IPS DF 6.9 (cell line): Measurements from ENCODE around the gene CUX1.

Experiments
- DNase-seq: peaks from one replicate; pipeline ENCODE4 v3.0.0-alpha.2; 2013; ENCODE audit warnings: low read depth, low spot score
- H3K27ac ChIP-seq: one replicate; pipeline ENCODE4 v1.5.1; 2013; ENCODE audit warnings: low read length, control low read depth
- H3K27me3 ChIP-seq: 2 replicates; pipeline ENCODE4 v1.6.1; 2013; ENCODE audit warnings: mild to moderate bottlenecking, low read length; ENCODE audit not compliant: control insufficient read depth, insufficient read depth
- H3K36me3 ChIP-seq: 2 replicates; pipeline ENCODE4 v1.6.1; 2013; ENCODE audit warnings: low read length; ENCODE audit not compliant: control insufficient read depth, insufficient read depth
- H3K4me1 ChIP-seq: 2 replicates; pipeline ENCODE4 v1.6.1; 2013; ENCODE audit warnings: low read length; ENCODE audit not compliant: control insufficient read depth, insufficient read depth
- H3K4me3 ChIP-seq: 2 replicates; pipeline ENCODE4 v1.5.1; 2013; ENCODE audit warnings: mild to moderate bottlenecking, low read length
- H3K9me3 ChIP-seq: 2 replicates; pipeline ENCODE4 v1.6.1; 2013; ENCODE audit warnings: low read length, inconsistent platforms; ENCODE audit not compliant: control insufficient read depth, insufficient read depth
- WGBS: extraction: QIAGEN DNeasy Blood & Tissue Kit; methylation state at CpG from one replicate; pipeline ENCODE4 v1.1.7; 2013; ENCODE audit warnings: mixed read lengths, missing lambda C conversion rate; ENCODE audit not compliant: insufficient read length, insufficient coverage; 5-methylcytosine and 5-hydroxymethylcytosine counted together

The CUX1 gene

DNA sequence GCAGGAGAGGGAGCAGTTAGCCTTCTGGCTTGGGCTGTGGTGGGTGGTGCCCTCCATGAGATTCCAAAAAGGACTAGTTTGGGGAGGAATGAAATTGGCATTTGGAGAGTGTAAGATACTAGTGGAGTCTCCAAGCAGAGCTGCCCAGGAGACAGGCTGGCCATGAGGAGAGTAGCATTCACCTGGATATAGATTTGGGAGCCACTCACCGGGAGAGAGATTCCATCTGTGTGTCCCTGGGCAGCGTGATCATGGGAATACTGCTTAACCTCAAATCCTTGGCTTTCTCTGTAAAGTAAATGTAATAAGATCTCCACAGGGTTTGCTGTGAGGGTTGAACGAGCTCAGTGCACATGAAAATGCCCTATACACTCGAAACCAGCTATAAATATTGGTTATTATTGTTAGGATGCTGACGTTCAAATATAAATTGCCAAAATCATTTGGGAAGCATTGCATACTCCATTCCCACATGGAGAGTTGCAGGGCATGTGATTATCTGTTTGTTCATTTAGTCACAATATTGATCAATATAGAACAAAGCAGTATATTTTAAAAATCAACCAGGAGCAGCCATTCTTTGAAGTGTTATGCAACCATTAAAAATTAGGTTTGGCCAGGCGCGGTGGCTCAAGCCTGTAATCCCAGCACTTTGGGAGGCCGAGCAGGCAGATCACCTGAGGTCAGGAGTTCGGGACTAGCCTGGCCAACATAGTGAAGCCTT is 143.7 kb downstream of the CUX1 start:
- Histone ChIP-seq H3K4me3 (no peak overlapping the region), H3K36me3 (no peaks in the 10 kb centered on the region), H3K27ac (no peak overlapping the region), H3K4me1 (peaks cover 3% of the 10 kb centered on the region), H3K9me3 (no peaks in the 10 kb centered on the region), H3K27me3 (no peaks in the 10 kb centered on the region)
- no peak for DNase-seq
- no CpG with 5 or more reads among the region's 9 CpGs for WGBS

DNA sequence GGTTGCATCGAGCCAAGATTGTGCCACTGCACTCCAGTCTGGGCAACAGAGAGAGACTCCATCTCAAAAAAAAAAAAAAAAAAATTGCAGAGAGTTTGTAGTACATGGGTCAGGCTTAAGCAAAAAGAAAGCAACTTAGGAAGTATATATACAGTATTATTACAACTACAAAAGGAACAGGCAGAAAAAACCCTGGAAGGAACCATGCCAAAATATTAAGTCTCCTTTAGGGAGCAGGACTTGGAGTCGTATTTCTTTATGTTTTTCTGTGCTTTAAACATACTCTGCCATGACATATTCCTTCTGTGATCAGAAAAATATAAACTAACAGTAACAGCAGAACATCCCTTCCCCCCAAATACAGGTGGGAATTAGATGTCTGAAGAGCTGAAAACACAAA is 144.4 kb downstream of the CUX1 start:
- Histone ChIP-seq H3K4me1 (peaks cover 3% of the 10 kb centered on the region), H3K27me3 (no peaks in the 10 kb centered on the region), H3K4me3 (no peak overlapping the region), H3K36me3 (no peaks in the 10 kb centered on the region), H3K9me3 (no peaks in the 10 kb centered on the region), H3K27ac (no peak overlapping the region)
- WGBS = no CpG with 5 or more reads among the region's 2 CpGs
- DNase-seq = no peak

DNA sequence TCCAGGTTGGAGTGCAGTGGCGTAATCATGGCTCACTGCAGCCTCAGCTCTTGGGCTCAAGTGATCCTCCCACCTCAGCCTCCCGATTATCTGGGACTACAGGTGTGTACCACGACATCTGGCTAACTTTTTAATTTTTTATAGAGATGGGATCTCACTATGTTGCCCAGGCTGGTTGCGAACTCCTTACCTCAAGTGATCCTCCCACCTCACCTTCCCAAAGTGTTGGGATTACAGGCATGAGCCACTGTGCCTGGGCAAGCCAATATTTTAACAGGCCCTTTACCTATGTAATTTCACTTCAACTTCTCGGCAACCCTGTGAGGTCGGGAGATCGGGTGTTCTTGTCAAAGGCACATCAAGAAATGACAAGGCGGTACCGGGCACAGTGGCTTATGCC is 146.3 kb downstream of the CUX1 start:
- Histone ChIP-seq H3K27ac (no peak overlapping the region), H3K4me3 (no peak overlapping the region), H3K9me3 (no peaks in the 10 kb centered on the region), H3K36me3 (no peaks in the 10 kb centered on the region), H3K4me1 (peaks cover 1% of the 10 kb centered on the region), H3K27me3 (no peaks in the 10 kb centered on the region)
- WGBS = no CpG with 5 or more reads among the region's 9 CpGs
- DNase-seq = no peak

DNA sequence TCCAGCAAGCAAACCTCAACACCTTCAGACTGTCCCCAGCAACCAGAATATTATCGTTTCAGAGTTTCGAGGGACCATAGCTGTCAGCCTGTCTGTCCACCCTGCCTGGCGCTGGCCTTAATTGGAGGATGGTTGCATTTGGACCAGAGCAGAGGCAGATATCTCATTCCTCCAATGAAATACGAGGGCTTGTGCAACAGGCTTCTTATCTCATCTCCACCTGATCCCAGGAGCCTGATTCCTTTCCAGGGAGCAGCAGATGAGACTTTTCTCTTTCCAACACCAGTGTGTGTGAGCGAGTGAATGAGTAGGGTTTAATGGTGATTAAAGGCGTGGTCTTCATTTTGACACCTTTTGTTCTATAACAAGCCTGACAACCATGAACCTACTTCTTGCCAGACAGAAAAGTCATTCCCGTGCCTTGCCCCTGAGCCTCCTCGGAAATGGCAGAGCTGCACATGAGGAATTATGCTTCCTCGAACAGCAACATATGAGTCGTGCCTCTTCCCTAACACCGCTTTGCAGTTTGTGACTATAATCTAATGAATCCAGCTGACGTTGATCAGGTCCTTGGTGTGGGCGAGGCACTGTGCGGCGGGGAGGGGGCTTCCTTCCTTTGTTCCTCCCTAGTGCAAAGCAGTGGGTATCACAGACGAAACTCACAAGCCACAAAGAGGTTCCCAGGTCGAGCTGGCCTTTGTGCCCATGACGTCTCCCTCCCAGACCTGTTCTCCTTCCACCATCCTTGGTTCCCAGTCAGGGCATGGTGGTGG is 147.4 kb downstream of the CUX1 start:
- no peak for DNase-seq
- WGBS = no CpG with 5 or more reads among the region's 18 CpGs
- Histone ChIP-seq H3K36me3 (no peaks in the 10 kb centered on the region), H3K27ac (no peak overlapping the region), H3K4me3 (no peak overlapping the region), H3K4me1 (peaks cover 1% of the 10 kb centered on the region), H3K9me3 (no peaks in the 10 kb centered on the region), H3K27me3 (no peaks in the 10 kb centered on the region)

DNA sequence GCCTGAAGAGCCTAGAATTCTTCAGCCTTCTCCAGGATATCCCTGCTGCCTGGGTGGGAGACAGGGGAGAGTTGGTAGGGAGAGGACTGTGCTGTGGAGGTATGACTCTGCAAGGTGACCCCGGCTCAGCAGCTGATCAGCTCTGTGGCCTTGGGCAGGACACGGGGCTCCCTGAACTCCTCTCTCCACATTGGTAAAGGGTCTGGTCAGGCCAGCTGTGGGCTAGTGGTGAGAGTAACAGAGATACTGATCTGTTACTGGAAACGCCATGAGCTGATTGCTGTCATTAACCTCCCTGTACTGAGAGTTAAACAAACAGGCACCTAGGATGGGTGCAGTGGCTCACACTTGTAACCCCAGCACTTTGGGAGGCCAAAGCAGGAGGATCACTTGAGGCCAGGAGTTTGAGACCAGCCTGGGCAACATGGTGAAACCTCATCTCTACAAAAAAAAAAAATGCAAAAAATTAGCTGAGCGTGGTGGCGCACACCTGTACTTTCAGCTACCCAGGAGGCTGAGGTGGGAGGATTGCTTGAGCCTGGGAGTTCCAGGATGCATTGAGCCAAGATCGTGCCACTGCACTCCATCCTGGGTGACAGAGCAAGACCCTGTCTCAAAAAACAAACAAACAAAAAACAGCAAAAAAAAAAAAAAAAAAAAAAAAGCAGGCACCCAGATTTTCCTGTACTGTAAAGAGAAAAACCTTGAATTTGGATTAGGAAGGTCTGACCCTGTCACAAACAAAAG is 151.5 kb downstream of the CUX1 start:
- Histone ChIP-seq H3K27ac (no peak overlapping the region), H3K9me3 (no peaks in the 10 kb centered on the region), H3K27me3 (no peaks in the 10 kb centered on the region), H3K4me3 (no peak overlapping the region), H3K36me3 (no peaks in the 10 kb centered on the region), H3K4me1 (peaks cover 1% of the 10 kb centered on the region)
- WGBS = no CpG with 5 or more reads among the region's 6 CpGs
- no peak for DNase-seq

DNA sequence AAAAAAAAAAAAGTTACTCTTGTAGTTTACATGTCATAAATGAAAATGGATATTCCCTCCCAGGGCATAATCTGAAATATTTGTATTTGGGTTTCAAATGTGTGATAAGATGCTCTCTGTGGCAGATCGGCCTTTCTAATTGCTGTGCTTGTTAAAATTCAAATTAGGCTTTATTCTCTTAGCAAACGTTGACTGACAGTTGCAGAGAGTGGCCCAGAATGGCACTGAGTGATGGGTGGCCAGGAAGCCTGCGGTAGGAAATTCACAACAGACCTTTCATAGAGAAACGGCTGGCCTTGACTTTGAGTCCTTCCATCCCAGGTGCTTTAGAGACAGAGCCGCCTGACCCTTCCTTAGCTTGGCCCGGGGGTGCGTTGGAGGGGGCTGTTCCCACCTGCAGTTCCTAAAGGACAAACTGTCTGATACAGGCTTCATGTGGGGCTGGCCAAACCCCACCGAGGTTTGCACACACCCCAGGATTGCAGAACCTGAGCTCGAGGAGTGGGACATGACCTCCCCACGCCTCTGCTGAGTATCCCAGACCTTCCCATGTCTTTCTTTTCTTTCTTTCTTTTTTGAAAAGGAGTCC is 152.7 kb downstream of the CUX1 start:
- no peaks in the 10 kb centered on the region for H3K9me3 ChIP-seq
- no peaks in the 10 kb centered on the region for H3K27me3 ChIP-seq
- H3K4me1 ChIP-seq = peaks cover 1% of the 10 kb centered on the region
- H3K36me3 ChIP-seq = no peaks in the 10 kb centered on the region
- no peak for DNase-seq
- H3K27ac ChIP-seq = no peak overlapping the region
- whole genome bisulfite sequencing = no CpG with 5 or more reads among the region's 10 CpGs
- H3K4me3 ChIP-seq = no peak overlapping the region

DNA sequence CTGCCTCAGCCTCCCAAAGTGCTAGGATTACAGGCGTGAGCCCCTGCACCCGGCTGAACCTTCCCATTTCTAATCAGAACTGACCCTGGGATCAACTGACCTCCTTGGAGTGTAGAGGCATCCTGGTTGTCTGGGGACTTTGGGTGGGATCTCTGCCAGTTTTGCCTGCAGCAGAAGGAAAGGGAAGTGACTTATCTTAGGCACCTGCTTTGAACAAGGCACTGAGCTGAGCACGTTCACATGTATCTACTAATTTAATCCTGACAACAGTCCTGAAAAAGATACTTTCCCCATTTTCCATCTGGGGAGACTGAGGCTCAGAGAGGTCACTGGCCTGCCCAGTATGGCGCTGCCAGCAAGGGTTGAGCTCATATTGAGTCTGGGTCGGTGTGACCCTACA is 153.4 kb downstream of the CUX1 start:
- no peak overlapping the region for H3K4me3 ChIP-seq
- no peaks in the 10 kb centered on the region for H3K36me3 ChIP-seq
- H3K27me3 ChIP-seq = no peaks in the 10 kb centered on the region
- H3K9me3 ChIP-seq = no peaks in the 10 kb centered on the region
- H3K4me1 ChIP-seq = no peaks in the 10 kb centered on the region
- H3K27ac ChIP-seq = no peak overlapping the region
- DNase-seq = no peak
- no CpG with 5 or more reads among the region's 5 CpGs for WGBS

DNA sequence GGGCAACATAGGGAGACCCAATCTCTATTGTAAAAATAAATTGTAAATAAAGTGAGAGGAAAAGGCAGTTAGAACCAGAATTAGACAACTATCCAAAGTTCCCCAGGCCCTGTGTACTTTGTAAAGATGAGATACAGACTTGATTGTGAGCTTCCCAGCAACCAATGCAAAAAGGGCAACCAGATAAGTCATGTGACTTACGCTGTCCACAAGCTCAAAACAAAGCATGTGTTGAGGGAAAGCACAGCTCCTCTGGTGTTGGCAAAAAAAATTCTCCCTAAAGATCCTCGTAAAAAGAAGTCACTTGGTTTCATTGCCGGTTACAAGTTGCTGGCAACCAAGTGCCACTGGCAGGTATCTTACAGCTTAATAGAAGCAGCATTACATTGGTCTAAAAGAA is 154.0 kb downstream of the CUX1 start:
- WGBS = no CpG with 5 or more reads among the region's 3 CpGs
- H3K27me3 ChIP-seq = no peaks in the 10 kb centered on the region
- no peak for DNase-seq
- no peak overlapping the region for H3K4me3 ChIP-seq
- H3K4me1 ChIP-seq = no peaks in the 10 kb centered on the region
- no peaks in the 10 kb centered on the region for H3K36me3 ChIP-seq
- no peaks in the 10 kb centered on the region for H3K9me3 ChIP-seq
- H3K27ac ChIP-seq = no peak overlapping the region

DNA sequence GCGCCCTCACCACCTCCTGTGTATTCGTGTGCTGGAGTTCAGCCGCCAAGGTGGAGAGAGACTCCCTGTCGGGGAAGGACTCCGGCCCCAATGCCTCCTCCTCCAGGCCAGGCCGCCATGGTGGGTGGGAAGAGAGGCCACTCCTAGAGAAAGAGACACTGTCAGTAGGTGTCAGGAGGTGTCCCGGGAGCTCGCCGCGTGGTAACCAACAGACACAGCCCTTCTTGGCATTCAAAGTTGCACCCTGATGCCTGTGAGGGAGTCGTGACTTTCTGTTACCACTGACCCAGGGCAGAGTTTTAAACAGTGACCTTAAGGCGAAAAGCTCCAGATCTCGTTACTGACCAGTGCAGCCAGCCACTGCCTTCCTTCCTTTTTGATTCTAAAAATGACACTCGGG is 155.2 kb downstream of the CUX1 start:
- Histone ChIP-seq H3K4me3 (no peak overlapping the region), H3K9me3 (no peaks in the 10 kb centered on the region), H3K4me1 (no peaks in the 10 kb centered on the region), H3K36me3 (no peaks in the 10 kb centered on the region), H3K27me3 (no peaks in the 10 kb centered on the region), H3K27ac (no peak overlapping the region)
- DNase-seq = no peak
- no CpG with 5 or more reads among the region's 14 CpGs for WGBS

DNA sequence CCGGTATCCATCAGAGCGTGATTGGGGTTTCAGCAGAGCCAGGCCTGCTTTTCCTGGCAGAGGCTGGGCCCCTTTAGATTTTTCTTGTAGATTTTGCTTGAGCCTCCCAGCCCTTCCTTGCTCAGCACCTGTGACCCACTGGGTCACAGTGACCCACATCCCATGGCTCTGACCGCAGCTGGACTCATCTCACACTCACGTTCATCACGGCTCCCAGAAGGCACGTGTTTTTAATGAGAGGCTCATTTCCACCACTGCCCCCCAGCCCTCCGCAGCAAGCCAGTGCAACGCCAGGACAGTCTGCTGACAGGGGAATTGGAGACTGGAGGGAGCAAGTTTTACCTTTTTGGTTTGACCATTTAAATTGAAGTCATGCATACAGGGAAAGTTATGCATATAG is 155.7 kb downstream of the CUX1 start:
- Histone ChIP-seq H3K4me1 (no peaks in the 10 kb centered on the region), H3K36me3 (no peaks in the 10 kb centered on the region), H3K27me3 (no peaks in the 10 kb centered on the region), H3K27ac (no peak overlapping the region), H3K4me3 (no peak overlapping the region), H3K9me3 (no peaks in the 10 kb centered on the region)
- DNase-seq = no peak
- WGBS = no CpG with 5 or more reads among the region's 8 CpGs
